BLaER1 treated with 17β-estradiol and CSF1 and Interleukin-3, amounts not matched to agents 10 nM and 100 nM (cell line): ENCODE results near the gene TSNAX.

Source experiments
- H3K27ac ChIP-seq, 11 experiments: shearing (Covaris generic); formaldehyde crosslinking; 2 replicates each; pipeline ENCODE4 v1.8.1; 2022
- H3K27me3 ChIP-seq, 11 experiments: shearing (Covaris generic); formaldehyde crosslinking; 2 replicates each; pipeline ENCODE4 v1.8.1; 2022
- H3K36me3 ChIP-seq, 11 experiments: shearing (Covaris generic); formaldehyde crosslinking; 2 replicates each; pipeline ENCODE4 v1.8.1; 2022
- H3K4me1 ChIP-seq, 10 experiments: shearing (Covaris generic); formaldehyde crosslinking; 2 replicates each; pipeline ENCODE4 v1.8.1; 2022
- H3K4me2 ChIP-seq, 11 experiments: shearing (Covaris generic); formaldehyde crosslinking; 2 replicates each; pipeline ENCODE4 v1.8.1; 2022
- H3K4me3 ChIP-seq, 10 experiments: shearing (Covaris generic); formaldehyde crosslinking; 2 replicates each; pipeline ENCODE4 v1.8.1; 2022
- H3K9ac ChIP-seq, 11 experiments: shearing (Covaris generic); formaldehyde crosslinking; 2 replicates each; pipeline ENCODE4 v1.8.1; 2022
- H3K9me3 ChIP-seq, 11 experiments: shearing (Covaris generic); formaldehyde crosslinking; replicated peaks in 1 of 11; 2 replicates each; pipeline ENCODE4 v1.8.1; 2022
- H4K20me1 ChIP-seq, 11 experiments: shearing (Covaris generic); formaldehyde crosslinking; 2 replicates each; pipeline ENCODE4 v1.8.1; 2022
- Cebpa-rat ChIP-seq, 11 experiments: shearing (Covaris generic); IDR thresholded peaks; 2 replicates each; pipeline ENCODE4 v1.8.1; 2022

TSNAX gene

DNA sequence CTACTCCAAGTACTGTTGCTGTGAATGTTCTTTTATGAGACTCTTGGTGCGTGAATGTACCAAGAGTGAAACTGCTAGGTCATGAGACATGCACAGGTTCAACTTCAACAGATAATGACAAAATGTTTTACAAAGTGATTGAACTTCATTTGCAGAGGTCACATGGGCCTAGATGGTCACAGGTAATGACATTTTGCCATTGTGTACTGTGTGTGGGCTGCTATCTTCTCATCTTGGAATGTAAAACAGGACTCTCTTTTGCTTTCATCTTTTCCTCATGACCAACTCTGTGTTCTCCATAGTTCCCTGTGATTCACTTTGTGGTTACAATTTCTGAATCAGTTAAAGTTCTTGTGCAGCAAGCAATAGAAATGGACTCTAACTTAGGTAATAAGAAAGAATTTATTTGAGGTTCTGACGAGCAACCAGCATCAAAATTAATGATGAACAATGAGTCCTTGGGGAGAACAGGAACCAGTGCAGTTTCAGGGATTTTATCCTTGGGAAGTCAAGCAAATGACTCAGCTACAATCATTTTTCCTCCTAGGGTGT lies 16.2 kb upstream of the TSNAX start:
- no peaks in the 10 kb centered on the region; a peak in 1 of 22 replicates for H3K9me3 ChIP-seq
- H3K9ac ChIP-seq: no peak overlapping the region
- no peaks in the 10 kb centered on the region; a peak in 1 of 22 replicates for H4K20me1 ChIP-seq
- TF ChIP-seq Cebpa-rat (IDR thresholded peaks at IDR 0.05): no peak
- H3K36me3 ChIP-seq: no peaks in the 10 kb centered on the region
- no peaks in the 10 kb centered on the region for H3K27me3 ChIP-seq
- no peak overlapping the region for H3K4me3 ChIP-seq
- peak overlapping the region in 1 of 11 experiments; percentile 3; a peak in 2 of 22 replicates for H3K4me2 ChIP-seq
- peaks cover 11 to 23% (median 15%) of the 10 kb centered on the region in 10 experiments for H3K4me1 ChIP-seq
- H3K27ac ChIP-seq: no peak overlapping the region

DNA sequence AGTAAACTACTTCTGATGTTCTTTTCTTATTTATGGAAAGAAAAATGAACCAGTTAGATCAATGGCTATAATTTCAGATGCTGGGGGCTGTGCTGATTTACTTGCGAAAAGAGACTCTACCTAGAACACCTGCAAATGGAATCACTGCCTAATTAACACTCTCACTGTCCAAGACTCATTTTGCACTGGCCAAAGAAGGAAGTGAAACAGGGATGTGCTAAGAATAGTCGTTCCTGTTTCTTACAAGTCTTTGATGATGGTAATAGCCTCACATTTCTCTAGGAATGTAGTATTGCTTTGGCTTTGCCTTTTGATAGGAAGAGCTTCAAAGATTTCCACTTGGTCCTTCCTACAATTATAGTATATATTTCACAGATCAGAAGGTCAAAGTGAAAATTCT lies 12.7 kb upstream of the TSNAX start:
- Histone ChIP-seq H3K36me3 (no peaks in the 10 kb centered on the region), H3K4me2 (peak overlapping the region; percentile 20 to 67 (median 58)), H3K4me1 (peaks cover 16 to 31% (median 21%) of the 10 kb centered on the region in 10 experiments), H3K9me3 (no peaks in the 10 kb centered on the region; a peak in 1 of 22 replicates), H3K9ac (no peak overlapping the region), H3K4me3 (no peak overlapping the region), H3K27ac (no peak overlapping the region), H4K20me1 (no peaks in the 10 kb centered on the region; a peak in 1 of 22 replicates), H3K27me3 (no peaks in the 10 kb centered on the region)
- TF ChIP-seq Cebpa-rat (IDR thresholded peaks at IDR 0.05): no peak

- Histone ChIP-seq H4K20me1 (no peaks in the 10 kb centered on the region; a peak in 1 of 22 replicates), H3K27me3 (no peaks in the 10 kb centered on the region)
Measured at GRCh38 chr1:231517076-231517475, 11.4 kb upstream of the TSNAX start.

GRCh38 chr1:231518485-231519034 lies 9.9 kb upstream of the TSNAX start:
- peak overlapping the region in 8 of 11 experiments; percentile 18 to 59 (median 46); a peak in 15 of 22 replicates for H3K4me2 ChIP-seq
- H3K4me3 ChIP-seq: no peak overlapping the region
- no peaks in the 10 kb centered on the region; a peak in 1 of 22 replicates for H4K20me1 ChIP-seq
- peaks cover 15 to 31% (median 21%) of the 10 kb centered on the region in 10 experiments for H3K4me1 ChIP-seq
- H3K27me3 ChIP-seq: no peaks in the 10 kb centered on the region
- no peaks in the 10 kb centered on the region for H3K36me3 ChIP-seq
- no peak overlapping the region for H3K27ac ChIP-seq
- no peaks in the 10 kb centered on the region; a peak in 1 of 22 replicates for H3K9me3 ChIP-seq
- no peak overlapping the region for H3K9ac ChIP-seq
- TF ChIP-seq Cebpa-rat (IDR thresholded peaks at IDR 0.05): no peak

More at GRCh38 chr1:231517076-231517475, 11.4 kb upstream of the TSNAX start:
- peaks cover 16 to 31% (median 21%) of the 10 kb centered on the region in 10 experiments for H3K4me1 ChIP-seq
- no peak overlapping the region for H3K27ac ChIP-seq
- no peak for TF ChIP-seq Cebpa-rat (IDR thresholded peaks at IDR 0.05)
- no peak overlapping the region for H3K4me3 ChIP-seq
- no peaks in the 10 kb centered on the region; a peak in 1 of 22 replicates for H3K9me3 ChIP-seq
- H3K4me2 ChIP-seq: no peak overlapping the region
- no peaks in the 10 kb centered on the region for H3K36me3 ChIP-seq
- no peak overlapping the region for H3K9ac ChIP-seq

- no peak overlapping the region for H3K4me3 ChIP-seq
- no peak overlapping the region for H3K27ac ChIP-seq
- TF ChIP-seq Cebpa-rat (IDR thresholded peaks at IDR 0.05): no peak
- no peak overlapping the region for H3K9ac ChIP-seq
- H3K4me1 ChIP-seq: peaks cover 15 to 31% (median 21%) of the 10 kb centered on the region in 10 experiments
- no peaks in the 10 kb centered on the region for H3K36me3 ChIP-seq
- peak overlapping the region in 7 of 11 experiments; percentile 33 to 59 (median 47); a peak in 13 of 22 replicates for H3K4me2 ChIP-seq
- no peaks in the 10 kb centered on the region; a peak in 1 of 22 replicates for H4K20me1 ChIP-seq
- H3K9me3 ChIP-seq: no peaks in the 10 kb centered on the region; a peak in 1 of 22 replicates
- no peaks in the 10 kb centered on the region for H3K27me3 ChIP-seq
Measured at GRCh38 chr1:231519166-231519565, 9.3 kb upstream of the TSNAX start.

DNA sequence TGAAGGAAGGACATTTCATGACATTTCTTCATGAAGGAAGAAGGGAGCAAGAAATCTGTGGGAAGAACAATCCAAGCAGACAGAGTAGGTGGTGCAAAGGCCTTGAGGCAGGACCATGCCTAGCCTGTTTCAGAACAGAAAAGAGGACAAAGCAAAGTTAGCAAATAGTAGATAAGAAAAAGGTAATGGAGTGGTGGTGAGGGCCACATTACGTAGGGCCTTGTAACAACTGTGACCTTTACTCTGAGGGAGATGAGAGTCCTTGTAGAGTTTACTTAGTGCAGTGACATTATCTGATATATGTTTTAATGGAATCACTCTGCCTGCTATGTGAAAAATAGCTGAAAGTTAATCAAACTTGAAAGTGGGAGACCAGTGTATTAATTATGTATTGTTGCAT lies 6.4 kb upstream of the TSNAX start:
- Histone ChIP-seq H3K36me3 (no peaks in the 10 kb centered on the region), H3K27me3 (no peaks in the 10 kb centered on the region), H3K4me1 (peaks cover 0 to 16% (median 9%) of the 10 kb centered on the region in 10 experiments; a peak in 16 of 20 replicates), H4K20me1 (no peaks in the 10 kb centered on the region), H3K9me3 (no peaks in the 10 kb centered on the region; a peak in 1 of 22 replicates), H3K4me2 (no peak overlapping the region), H3K4me3 (no peak overlapping the region), H3K27ac (no peak overlapping the region), H3K9ac (no peak overlapping the region)
- no peak for TF ChIP-seq Cebpa-rat (IDR thresholded peaks at IDR 0.05)

DNA sequence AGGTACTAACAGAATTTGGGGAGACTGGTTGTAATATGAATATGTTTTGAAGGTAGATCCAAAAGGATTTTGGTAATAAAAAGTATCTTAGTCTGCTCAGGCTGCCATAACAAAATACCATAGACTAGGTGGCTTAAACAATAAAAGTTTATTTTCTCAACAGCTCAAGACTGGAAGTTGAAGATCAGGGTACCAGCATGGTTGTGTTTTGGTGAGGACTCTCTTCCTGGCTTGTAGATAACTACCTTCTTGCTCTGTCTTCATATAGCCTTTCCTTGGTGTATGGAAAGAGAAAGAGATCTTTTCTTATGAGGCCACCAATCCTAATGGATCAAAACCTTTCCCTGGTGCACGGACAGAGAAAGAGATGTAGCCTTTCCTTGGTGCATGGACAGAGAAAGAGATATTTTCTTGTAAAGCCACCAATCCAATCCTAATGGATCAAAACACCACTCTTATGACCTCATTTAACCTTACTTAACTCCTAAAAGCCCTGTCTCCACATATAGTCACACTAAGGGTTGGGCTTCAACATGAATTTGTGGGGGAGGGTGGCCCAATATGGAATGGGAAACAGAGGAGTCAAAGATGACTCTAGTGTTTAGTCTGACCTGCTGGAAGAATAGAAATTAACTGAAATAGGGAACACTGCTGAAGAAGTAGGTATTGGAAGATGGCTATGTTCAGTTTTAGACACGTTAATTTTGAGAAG lies 5.4 kb upstream of the TSNAX start:
- no peak overlapping the region for H3K27ac ChIP-seq
- no peaks in the 10 kb centered on the region for H3K9me3 ChIP-seq
- no peaks in the 10 kb centered on the region for H3K36me3 ChIP-seq
- no peaks in the 10 kb centered on the region for H3K27me3 ChIP-seq
- TF ChIP-seq Cebpa-rat (IDR thresholded peaks at IDR 0.05): no peak
- peaks cover 7 to 24% (median 17%) of the 10 kb centered on the region in 10 experiments for H3K4me1 ChIP-seq
- H4K20me1 ChIP-seq: no peaks in the 10 kb centered on the region
- H3K9ac ChIP-seq: no peak overlapping the region
- H3K4me3 ChIP-seq: no peak overlapping the region
- H3K4me2 ChIP-seq: no peak overlapping the region

DNA sequence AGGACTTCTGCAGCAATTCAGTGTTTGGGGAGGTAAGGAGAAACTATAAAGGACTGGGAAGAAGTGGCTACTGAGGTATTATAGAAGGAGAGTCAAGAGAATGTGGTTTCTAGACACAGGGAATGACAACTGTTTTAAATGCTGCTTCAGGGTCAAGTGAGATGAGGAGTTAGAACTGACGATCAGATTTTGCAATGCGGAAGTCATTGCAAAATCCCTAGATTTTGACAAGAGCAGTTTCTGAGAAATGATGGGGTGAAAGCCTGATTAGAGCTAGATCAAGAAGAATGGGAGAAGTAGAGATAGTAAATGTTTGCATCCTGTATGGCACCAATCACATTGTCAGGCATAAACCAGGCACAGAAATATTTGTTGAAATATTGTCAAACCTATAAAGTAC lies 4.7 kb upstream of the TSNAX start:
- H3K27ac ChIP-seq: no peak overlapping the region
- no peak for TF ChIP-seq Cebpa-rat (IDR thresholded peaks at IDR 0.05)
- no peak overlapping the region for H3K4me3 ChIP-seq
- no peaks in the 10 kb centered on the region for H3K27me3 ChIP-seq
- H3K9ac ChIP-seq: no peak overlapping the region
- H3K9me3 ChIP-seq: no peaks in the 10 kb centered on the region
- no peaks in the 10 kb centered on the region for H3K36me3 ChIP-seq
- H3K4me2 ChIP-seq: peak overlapping the region in 1 of 11 experiments; percentile 9; a peak in 1 of 22 replicates
- no peaks in the 10 kb centered on the region for H4K20me1 ChIP-seq
- peaks cover 7 to 17% (median 12%) of the 10 kb centered on the region in 10 experiments for H3K4me1 ChIP-seq

DNA sequence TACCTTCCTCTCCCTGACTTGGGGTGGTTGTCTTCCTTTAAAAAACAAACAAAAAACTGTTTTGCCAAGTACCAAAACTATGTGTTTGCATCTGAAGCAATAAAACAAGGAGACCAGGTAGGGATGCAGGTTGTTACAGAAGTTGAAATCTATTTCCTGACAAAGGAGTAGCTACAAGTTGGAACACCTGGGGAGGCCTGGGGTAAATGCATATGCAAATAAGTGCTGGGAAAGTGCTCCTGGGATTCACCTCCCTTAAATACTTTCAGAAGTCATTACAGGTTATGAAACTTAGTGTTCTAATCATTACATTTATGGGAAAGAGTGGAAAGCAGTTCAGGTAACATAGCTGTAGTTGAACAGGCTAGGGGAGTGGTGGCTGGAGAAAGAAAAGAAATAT lies 1.9 kb upstream of the TSNAX start:
- Histone ChIP-seq H3K9me3 (peaks cover 0 to 14% (median 11%) of the 10 kb centered on the region in 11 experiments; a peak in 17 of 22 replicates), H3K27ac (no peak overlapping the region), H3K4me2 (no peak overlapping the region), H3K36me3 (peaks cover 9 to 13% (median 10%) of the 10 kb centered on the region in 11 experiments; a peak in 20 of 22 replicates), H3K4me3 (no peak overlapping the region), H3K27me3 (no peaks in the 10 kb centered on the region), H3K9ac (no peak overlapping the region), H3K4me1 (peaks cover 23 to 32% (median 27%) of the 10 kb centered on the region in 10 experiments), H4K20me1 (peaks cover 0 to 3% (median 0%) of the 10 kb centered on the region in 11 experiments; a peak in 2 of 22 replicates)
- no peak for TF ChIP-seq Cebpa-rat (IDR thresholded peaks at IDR 0.05)
